K562 (cell line): ENCODE data around the gene PRR5. TPM values are rescaled to one million over a fixed set of nuclear protein-coding genes. Genes with fewer than 3 reads are reported as not detected.

Experiments
- ATAC-seq: fragments of 200-7000 bp; cut with Tn5 transposase; 3 replicates; pipeline ENCODE4 v1.9.1; 2020; ENCODE audit warnings: moderate library complexity
- BruUV-seq: library from RNA; stranded (reverse); fragments of 400-500 nt; replicated peaks from 2 replicates; lab custom pipeline; 2021; lab: Mats Ljungman, UMichigan
- CTCF ChIA-PET: fragments of 300-600 bp; formaldehyde crosslinking; extraction: SDS; loops from one replicate; lab custom pipeline; 2021; ENCODE audit warnings: low intra/inter-chr PET ratio; lab: Yijun Ruan, JAX
- POLR2A ChIA-PET: fragments of 300-600, 350-650 bp; sonication (Branson Sonifier 250); formaldehyde crosslinking; extraction: SDS; loops from one replicate; lab custom pipeline; 2021; ENCODE audit warnings: antibody characterized with exemption, inconsistent platforms; lab: Yijun Ruan, JAX
- DNase-seq, 4 experiments: peaks; one replicate each; pipeline versions ENCODE4 v3.0.0 to v3.0.0-alpha.2; 2011 to 2018; ENCODE audit warnings: low spot score in 3 of 4, mixed read lengths in 3 of 4; ENCODE audit errors: extremely low read depth in 1 of 4
- FAIRE-seq: peaks from 2 replicates; lab custom pipeline; 2011; peaks lifted over from hg19 to GRCh38; lab: Jason Lieb, UNC
- H2AFZ ChIP-seq: 2 replicates; pipeline ENCODE4 v1.6.0; 2011; ENCODE audit warnings: low read depth, low read length, control low read depth, inconsistent platforms
- H3K27ac ChIP-seq: fragments of 200-600 bp; 3 replicates; pipeline ENCODE4 v1.8.0; 2011; ENCODE audit warnings: low read depth, mild to moderate bottlenecking, control low read depth, inconsistent platforms, low read length, moderate library complexity, mixed read lengths; ENCODE audit errors: extremely low read depth
- H3K27me3 ChIP-seq, 2 experiments: fragments of 300-600 bp in 1 of 2; 2 replicates in 1 of 2; 3 replicates in 1 of 2; pipeline versions ENCODE4 v1.6.0 to v1.8.0; 2011; ENCODE audit warnings: inconsistent platforms in 2 of 2, low read length in 2 of 2, mild to moderate bottlenecking in 1 of 2, mixed read lengths in 1 of 2, moderate library complexity in 1 of 2; ENCODE audit not compliant: control insufficient read depth in 2 of 2, insufficient read depth in 2 of 2
- H3K36me3 ChIP-seq: fragments of 300-600 bp; 3 replicates; pipeline ENCODE4 v1.8.0; 2011; ENCODE audit warnings: mild to moderate bottlenecking, low read length, inconsistent platforms; ENCODE audit not compliant: control insufficient read depth, insufficient read depth
- H3K4me1 ChIP-seq, 2 experiments: fragments of 200-600 bp in 1 of 2; replicated peaks in 1 of 2; 2 replicates in 1 of 2; 3 replicates in 1 of 2; pipeline versions ENCODE4 v1.5.1 to v1.8.0; 2011; ENCODE audit warnings: inconsistent platforms in 2 of 2, low read length in 2 of 2, mild to moderate bottlenecking in 1 of 2, mixed read lengths in 1 of 2, moderate library complexity in 1 of 2; ENCODE audit not compliant: control insufficient read depth in 2 of 2, insufficient read depth in 2 of 2
- H3K4me2 ChIP-seq: 2 replicates; pipeline ENCODE4 v1.6.1; 2011; ENCODE audit warnings: low read length, control low read depth, inconsistent platforms, mixed read lengths; ENCODE audit not compliant: insufficient read depth
- H3K4me3 ChIP-seq: fragments of 200-600 bp; sonication (generic), shearing (Covaris generic); 2 replicates; pipeline ENCODE4 v1.5.1; 2016; ENCODE audit warnings: control low read depth, inconsistent platforms
- H3K79me2 ChIP-seq: fragments of 200-600 bp; 3 replicates; pipeline ENCODE4 v1.8.0; 2011; ENCODE audit warnings: low read length, inconsistent platforms; ENCODE audit not compliant: control insufficient read depth, insufficient read depth
- H3K9ac ChIP-seq, 2 experiments: 2 replicates each; pipeline versions ENCODE4 v1.6.0 to v1.6.1; 2011; ENCODE audit warnings: low read depth in 2 of 2, low read length in 2 of 2, control low read depth in 1 of 2, inconsistent platforms in 1 of 2, mild to moderate bottlenecking in 1 of 2, mixed read lengths in 1 of 2; ENCODE audit not compliant: insufficient read depth in 1 of 2
- H3K9me1 ChIP-seq: one replicate; pipeline ENCODE4 v1.6.0; 2011; ENCODE audit warnings: inconsistent platforms, mild to moderate bottlenecking, low read length, moderate library complexity; ENCODE audit not compliant: control insufficient read depth, insufficient read depth
- H3K9me3 ChIP-seq: replicated peaks from 2 replicates; pipeline ENCODE4 v1.5.1; 2011; ENCODE audit warnings: low read depth, low read length, inconsistent platforms; ENCODE audit not compliant: control insufficient read depth, insufficient read depth
- H4K20me1 ChIP-seq: replicated peaks from 2 replicates; pipeline ENCODE4 v1.6.1; 2011; ENCODE audit warnings: low read length, inconsistent platforms, mixed read lengths; ENCODE audit not compliant: control insufficient read depth, insufficient read depth
- ARID1B ChIP-seq: fragments of 450-650 bp; IDR thresholded peaks from 2 replicates; pipeline ENCODE4 v1.6.1; 2016; ENCODE audit warnings: antibody characterized with exemption, mild to moderate bottlenecking, inconsistent platforms
- ARID3A ChIP-seq: IDR thresholded peaks from 2 replicates; pipeline ENCODE4 v1.6.1; 2012; ENCODE audit warnings: low read depth, low read length, improper control_type of control experiment, borderline replicate concordance
- ATF3 ChIP-seq, 2 experiments: fragments of 450-650 bp in 1 of 2; sonication (generic) in 1 of 2; formaldehyde crosslinking in 1 of 2; IDR thresholded peaks in 1 of 2; conservative IDR thresholded peaks in 1 of 2; 2 replicates each; pipeline versions ENCODE4 v1.6.1 to v1.8.1; 2016 to 2023; ENCODE audit warnings: mild to moderate bottlenecking in 2 of 2, moderate library complexity in 2 of 2, inconsistent platforms in 1 of 2, missing genetic modification reagents in 1 of 2
- CEBPB ChIP-seq: fragments of 450-650 bp; IDR thresholded peaks from 2 replicates; pipeline ENCODE4 v1.6.1; 2016; ENCODE audit warnings: missing genetic modification characterization, missing compliant biosample characterization
- DIDO1 ChIP-seq: fragments of 450-650 bp; IDR thresholded peaks from 2 replicates; pipeline ENCODE4 v1.6.1; 2016; ENCODE audit warnings: low read depth, missing biosample characterization, missing genetic modification characterization
- MAFG ChIP-seq: fragments of 450-650 bp; conservative IDR thresholded peaks from 2 replicates; pipeline ENCODE4 v1.6.1; 2016; ENCODE audit warnings: missing genetic modification characterization, missing compliant biosample characterization
- MEF2D ChIP-seq: conservative IDR thresholded peaks from 2 replicates; pipeline ENCODE4 v1.6.1; 2016; ENCODE audit warnings: low read depth, missing genetic modification characterization, missing compliant biosample characterization
- PCBP1 ChIP-seq: fragments of 200-400 bp; formaldehyde crosslinking; IDR thresholded peaks from 2 replicates; pipeline ENCODE4 v1.6.1; 2018; ENCODE audit warnings: mild to moderate bottlenecking, low read depth, low read length; ENCODE audit not compliant: poor library complexity, severe bottlenecking
- PKNOX1 ChIP-seq: fragments of 450-650 bp; IDR thresholded peaks from 2 replicates; pipeline ENCODE4 v1.6.1; 2016
- TGIF2 ChIP-seq: sonication (generic); formaldehyde crosslinking; IDR thresholded peaks from 2 replicates; pipeline ENCODE4 v1.8.1; 2022; ENCODE audit warnings: mild to moderate bottlenecking, missing genetic modification reagents, moderate library complexity
- WGBS: fragments of 100-300 bp; shearing (Covaris generic); methylation state at CpG from one replicate; pipeline ENCODE4 v1.1.6; 2016; ENCODE audit warnings: low coverage, mixed read lengths; ENCODE audit not compliant: insufficient coverage; ENCODE audit errors: missing lambda C conversion rate; 5-methylcytosine and 5-hydroxymethylcytosine counted together
- in situ Hi-C: fragments of 300-500 bp; cut with MboI; formaldehyde crosslinking; loops from 4 replicates; pipeline ENCODE4 v1.15.0; 2018; ENCODE audit warnings: inconsistent platforms, mixed read lengths
- intact Hi-C: fragments of 100-400 bp; cut with micrococcal nuclease; formaldehyde crosslinking; loops from 2 replicates; pipeline ENCODE4 v1.14.2; 2022
- polyA plus RNA-seq, 8 experiments: library from polyadenylated mRNA; depleted of rRNA in 4 of 8; stranded (reverse) in 5 of 8; unstranded in 3 of 8; fragments of >200 nt; fragmentation: Nextera tagmentation in 2 of 8; fragmentation: Illumina TruSeq in 1 of 8; extraction: Ambion mirVana in 2 of 8; extraction: Trizol in 1 of 8; gene quantifications; 2 replicates each; pipeline versions ENCODE4 v1.2.1 to v1.2.3, GENCODE V29; 2011 to 2014; ENCODE audit warnings: inconsistent platforms in 1 of 8, missing spikeins in 1 of 8
- total RNA-seq, 7 experiments: library from RNA; depleted of rRNA in 6 of 7; stranded (reverse); fragments of >200 nt in 6 of 7; fragmentation: Illumina TruSeq in 2 of 7; extraction: Trizol in 2 of 7; gene quantifications; 2 replicates each; pipeline versions ENCODE4 v1.2.1 to v1.2.3, GENCODE V29; 2011 to 2021; ENCODE audit warnings: low replicate concordance in 1 of 7

PRR5 gene
- total and polyA plus RNA-seq, 9 of the 15 experiments (the other 6 are each of a cell fraction or from before 2014, with no cell fraction given), result 0.13 to 21.0 (median 7.5) TPM

GRCh38 chr22:44686873-44687600, 15.0 kb upstream of the PRR5 start:
- in situ Hi-C loops (no loop called here), intact Hi-C loops (no loop called here)
- no peak overlapping the region for H3K4me2 ChIP-seq
- no peaks in the 10 kb centered on the region for H3K27me3 ChIP-seq
- FAIRE-seq, result no peak
- H3K4me3 ChIP-seq, result no peak overlapping the region
- peaks cover 4% of the 10 kb centered on the region; the same call in 2 of the 3 replicates for H3K36me3 ChIP-seq
- DNase-seq, result no peak
- ATAC-seq, result no peak
- H2AFZ ChIP-seq, result no peak overlapping the region
- H3K4me1 ChIP-seq, result peaks cover 26 to 39% of the 10 kb centered on the region in 2 experiments; a peak in 4 of 5 replicates
- CTCF ChIA-PET, result no interaction called here
- 62% methylated on average over 10 of the region's 10 CpGs for WGBS
- H3K79me2 ChIP-seq, result peaks cover 54% of the 10 kb centered on the region
- peaks cover 26% of the 10 kb centered on the region for H4K20me1 ChIP-seq
- BruUV-seq, result no TSS peak
- no peaks in the 10 kb centered on the region for H3K9me1 ChIP-seq
- H3K9ac ChIP-seq, result no peak overlapping the region
- no peaks in the 10 kb centered on the region for H3K9me3 ChIP-seq
- H3K27ac ChIP-seq, result no peak overlapping the region
- POLR2A ChIA-PET, result interaction anchor here (0.7 kb wide), 1 partner anchor 13 kb away, joined by 3 read pairs; no protein-coding TSS in a partner anchor
- TF ChIP-seq MAFG (tag) (no peak), CEBPB (tag) (0 out of 2 replicates have a peak, but pooled peaks have one; percentile 7)
- TF ChIP-seq, all 486 proteins: peak for 1

- H3K36me3 ChIP-seq, result peaks cover 6% of the 10 kb centered on the region; the same call in 2 of the 3 replicates
- TF ChIP-seq PCBP1, result no peak
- peak; percentile 85 for TF ChIP-seq ARID1B
- no peak for TF ChIP-seq ARID3A
- no peak for TF ChIP-seq DIDO1 (tag)
- no peak for TF ChIP-seq TGIF2 (CRISPR knock-in tag)
- TF ChIP-seq MEF2D (tag), result no peak
- TF ChIP-seq PKNOX1, result no peak
- peak; percentile 76 for TF ChIP-seq ATF3 (IDR thresholded peaks at IDR 0.05)
- TF ChIP-seq ATF3 (CRISPR knock-in tag; conservative IDR thresholded peaks at IDR 0.05), result no peak
Measured at GRCh38 chr22:44689173-44689572, 12.8 kb upstream of the PRR5 start.

More at GRCh38 chr22:44689173-44689572, 12.8 kb upstream of the PRR5 start:
- H3K4me3 ChIP-seq, result no peak overlapping the region
- 15% methylated on average over 9 of the region's 10 CpGs for WGBS
- FAIRE-seq (peak; percentile 65), DNase-seq (peak in 2 of 4 experiments; percentile 36 to 43), ATAC-seq (no peak)
- BruUV-seq, result no TSS peak
- no peak overlapping the region for H3K27ac ChIP-seq
- ChIA-PET POLR2A (interaction anchor here (0.6 to 0.7 kb wide), 2 partner anchors 165 to 1584 kb away, joined by 3 read pairs; no protein-coding TSS in a partner anchor), CTCF (no interaction called here)
- H3K9me3 ChIP-seq, result no peaks in the 10 kb centered on the region
- no peaks in the 10 kb centered on the region for H3K27me3 ChIP-seq
- in situ Hi-C loops, result no loop called here
- no peaks in the 10 kb centered on the region for H3K9me1 ChIP-seq
- H3K79me2 ChIP-seq, result peaks cover 37% of the 10 kb centered on the region
- H3K4me2 ChIP-seq, result no peak overlapping the region
- H3K4me1 ChIP-seq, result peaks cover 23 to 30% of the 10 kb centered on the region in 2 experiments; a peak in 4 of 5 replicates
- intact Hi-C loops, result no loop called here
- no peak overlapping the region for H2AFZ ChIP-seq
- H3K9ac ChIP-seq, result no peak overlapping the region
- peaks cover 16% of the 10 kb centered on the region for H4K20me1 ChIP-seq
